Neural cell (in vitro differentiated cells): ENCODE data around the gene ERI2. TPM values are rescaled to one million over a fixed set of nuclear protein-coding genes. Genes with fewer than 3 reads are reported as not detected.

Source experiments
- H2AFZ ChIP-seq: fragments of 200-600, 300-800 bp; sonication (generic), shearing (Covaris generic); 2 replicates; pipeline ENCODE4 v1.6.0; 2014; ENCODE audit warnings: low read depth, mild to moderate bottlenecking, antibody characterized with exemption, low read length, moderate library complexity
- H3F3A ChIP-seq: fragments of 200-600 bp; shearing (Covaris generic); 2 replicates; pipeline ENCODE4 v1.6.1; 2016; ENCODE audit warnings: mild to moderate bottlenecking, moderate library complexity, mixed read lengths, antibody characterized with exemption, low read length; ENCODE audit not compliant: insufficient read depth, poor library complexity, severe bottlenecking
- H3K27ac ChIP-seq: fragments of 200-600, 300-800 bp; sonication (generic), shearing (Covaris generic); 2 replicates; pipeline ENCODE4 v1.5.1; 2014; ENCODE audit warnings: mild to moderate bottlenecking, low read length, moderate library complexity
- H3K27me3 ChIP-seq: fragments of 300-800, 200-600 bp; sonication (generic), shearing (Covaris generic); 2 replicates; pipeline ENCODE4 v1.6.0; 2014; ENCODE audit warnings: mild to moderate bottlenecking, low read depth, low read length, moderate library complexity; ENCODE audit not compliant: insufficient read depth
- H3K36me3 ChIP-seq: fragments of 300-800, 200-600 bp; sonication (generic), shearing (Covaris generic); 2 replicates; pipeline ENCODE4 v1.5.1; 2014; ENCODE audit warnings: mild to moderate bottlenecking, antibody characterized with exemption, low read length, moderate library complexity; ENCODE audit not compliant: insufficient read depth
- H3K4me2 ChIP-seq: fragments of 300-800, 200-600 bp; sonication (generic), shearing (Covaris generic); 2 replicates; pipeline ENCODE4 v1.6.0; 2014; ENCODE audit warnings: mild to moderate bottlenecking, low read length
- H3K4me3 ChIP-seq: fragments of 300-800, 200-600 bp; sonication (generic), shearing (Covaris generic); 2 replicates; pipeline ENCODE4 v1.5.1; 2014; ENCODE audit warnings: mild to moderate bottlenecking, low read length, moderate library complexity
- H3K79me2 ChIP-seq: fragments of 200-600 bp; shearing (Covaris generic); replicated peaks from 2 replicates; pipeline ENCODE4 v1.6.0; 2014; ENCODE audit warnings: mild to moderate bottlenecking, low read length, moderate library complexity; ENCODE audit not compliant: insufficient read depth
- H3K9ac ChIP-seq: fragments of 300-800, 200-600 bp; sonication (generic), shearing (Covaris generic); 2 replicates; pipeline ENCODE4 v1.6.1; 2016; ENCODE audit warnings: mild to moderate bottlenecking, low read length, mixed read lengths
- H3K9me2 ChIP-seq: fragments of 200-600 bp; shearing (Covaris generic); 2 replicates; pipeline ENCODE4 v1.6.1; 2016; ENCODE audit warnings: mild to moderate bottlenecking, low read length, mixed read lengths; ENCODE audit not compliant: insufficient read depth
- H3K9me3 ChIP-seq: fragments of 200-600, 300-800 bp; sonication (generic), shearing (Covaris generic); 2 replicates; pipeline ENCODE4 v1.6.1; 2016; ENCODE audit warnings: mild to moderate bottlenecking, mixed run types, low read length, moderate library complexity, mixed read lengths
- H4K20me1 ChIP-seq: fragments of 200-600 bp; shearing (Covaris generic); 2 replicates; pipeline ENCODE4 v1.6.1; 2016; ENCODE audit warnings: mild to moderate bottlenecking, mixed run types; ENCODE audit not compliant: insufficient read depth
- EP300 ChIP-seq: fragments of 450-650 bp; conservative IDR thresholded peaks from 2 replicates; pipeline ENCODE4 v1.6.1; 2014; ENCODE audit warnings: antibody characterized with exemption, mild to moderate bottlenecking, moderate library complexity; ENCODE audit not compliant: poor library complexity, severe bottlenecking
- EZH2 ChIP-seq: fragments of 200-600, 300-800 bp; shearing (Covaris generic), sonication (generic); IDR thresholded peaks from 2 replicates; pipeline ENCODE4 v1.6.1; 2014; ENCODE audit warnings: antibody characterized with exemption, low read length, borderline replicate concordance, mild to moderate bottlenecking; ENCODE audit not compliant: insufficient read depth, poor library complexity, severe bottlenecking
- MXI1 ChIP-seq: fragments of 450-650 bp; conservative IDR thresholded peaks from 2 replicates; pipeline ENCODE4 v1.6.1; 2014; ENCODE audit warnings: antibody characterized with exemption, mild to moderate bottlenecking; ENCODE audit not compliant: poor library complexity, severe bottlenecking
- POLR2AphosphoS5 ChIP-seq: IDR thresholded peaks from 2 replicates; pipeline ENCODE4 v1.6.1; 2012
- RAD21 ChIP-seq: fragments of 450-650 bp; conservative IDR thresholded peaks from 2 replicates; pipeline ENCODE4 v1.6.1; 2014; ENCODE audit warnings: antibody characterized with exemption, mild to moderate bottlenecking, moderate library complexity
- SMC3 ChIP-seq: fragments of 450-650 bp; conservative IDR thresholded peaks from 2 replicates; pipeline ENCODE4 v1.6.1; 2014; ENCODE audit warnings: antibody characterized with exemption, mild to moderate bottlenecking, moderate library complexity; ENCODE audit not compliant: poor library complexity
- TAF1 ChIP-seq: IDR thresholded peaks from 2 replicates; pipeline ENCODE4 v1.6.1; 2012; ENCODE audit warnings: low read depth
- polyA plus RNA-seq: library from polyadenylated mRNA; depleted of rRNA; stranded (reverse); fragments of >200 nt; gene quantifications from 2 replicates; pipeline ENCODE4 v1.2.3, GENCODE V29; 2014
- TF ChIP-seq, protein P1 (sequence below): fragments of 450-650 bp; IDR thresholded peaks from 2 replicates; pipeline ENCODE4 v1.5.1; 2014; ENCODE audit warnings: antibody characterized with exemption, mild to moderate bottlenecking, moderate library complexity; ENCODE audit not compliant: poor library complexity, severe bottlenecking
- TF ChIP-seq, protein P2 (sequence below): IDR thresholded peaks from 2 replicates; pipeline ENCODE4 v1.6.1; 2012; ENCODE audit warnings: borderline replicate concordance

Gene ERI2
- polyA plus RNA-seq, 1 donor from 2014 or later: 46.9 TPM

DNA sequence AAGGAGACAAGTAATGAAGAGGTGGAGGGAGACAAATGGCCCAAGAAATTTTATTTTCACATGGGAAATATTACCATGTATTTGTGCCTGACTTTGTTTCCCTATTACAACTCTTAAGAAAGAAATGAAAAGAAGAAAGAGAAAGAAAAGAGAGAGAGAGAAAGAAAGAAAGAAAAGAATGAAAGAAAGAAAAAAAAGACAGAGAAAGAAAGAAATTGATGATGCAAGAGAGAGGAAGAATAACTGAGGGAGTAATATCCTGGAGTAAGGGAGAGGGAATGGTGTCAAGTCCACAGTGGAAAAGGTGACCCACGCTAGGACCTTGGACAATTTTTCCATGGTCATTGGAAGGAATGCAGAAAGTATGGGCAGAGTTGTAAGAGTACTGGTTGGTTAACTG, 52.5 kb downstream of the ERI2 start:
- H3K9me3 ChIP-seq: no peaks in the 10 kb centered on the region
- no peaks in the 10 kb centered on the region for H3K79me2 ChIP-seq
- no peak overlapping the region for H3K4me2 ChIP-seq

DNA sequence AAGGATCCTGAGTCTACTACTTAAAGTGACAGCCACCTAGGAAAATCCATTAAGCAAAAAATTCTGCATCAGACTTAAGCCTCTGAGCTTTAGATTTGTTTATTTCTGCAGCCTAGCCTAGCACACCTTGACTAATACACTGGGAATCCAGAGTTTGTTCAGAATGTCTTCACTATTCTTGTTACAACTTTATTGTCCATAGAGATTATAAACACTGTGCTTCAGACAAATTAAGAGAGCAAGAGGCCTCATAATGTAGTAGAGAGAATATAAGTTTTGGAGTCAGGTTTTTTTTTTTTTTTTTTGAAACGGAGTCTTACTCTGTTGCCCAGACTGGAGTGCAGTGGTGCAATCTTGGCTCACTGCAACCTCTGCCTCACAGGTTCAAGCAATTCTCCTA, 55.7 kb downstream of the ERI2 start:
- Histone ChIP-seq H3K27ac (no peak overlapping the region), H3K9me3 (no peaks in the 10 kb centered on the region), H3K9me2 (no peaks in the 10 kb centered on the region), H3K9ac (no peak overlapping the region), H3F3A (no peaks in the 10 kb centered on the region), H4K20me1 (no peaks in the 10 kb centered on the region), H3K4me3 (no peak overlapping the region), H3K4me2 (no peak overlapping the region), H3K36me3 (no peaks in the 10 kb centered on the region), H2AFZ (no peak overlapping the region), H3K27me3 (no peaks in the 10 kb centered on the region), H3K79me2 (no peaks in the 10 kb centered on the region)
- TF ChIP-seq MXI1 (no peak), RAD21 (no peak), EZH2 (no peak), POLR2AphosphoS5 (no peak), TAF1 (no peak), EP300 (no peak), SMC3 (no peak)
- TF ChIP-seq, protein P1, sequence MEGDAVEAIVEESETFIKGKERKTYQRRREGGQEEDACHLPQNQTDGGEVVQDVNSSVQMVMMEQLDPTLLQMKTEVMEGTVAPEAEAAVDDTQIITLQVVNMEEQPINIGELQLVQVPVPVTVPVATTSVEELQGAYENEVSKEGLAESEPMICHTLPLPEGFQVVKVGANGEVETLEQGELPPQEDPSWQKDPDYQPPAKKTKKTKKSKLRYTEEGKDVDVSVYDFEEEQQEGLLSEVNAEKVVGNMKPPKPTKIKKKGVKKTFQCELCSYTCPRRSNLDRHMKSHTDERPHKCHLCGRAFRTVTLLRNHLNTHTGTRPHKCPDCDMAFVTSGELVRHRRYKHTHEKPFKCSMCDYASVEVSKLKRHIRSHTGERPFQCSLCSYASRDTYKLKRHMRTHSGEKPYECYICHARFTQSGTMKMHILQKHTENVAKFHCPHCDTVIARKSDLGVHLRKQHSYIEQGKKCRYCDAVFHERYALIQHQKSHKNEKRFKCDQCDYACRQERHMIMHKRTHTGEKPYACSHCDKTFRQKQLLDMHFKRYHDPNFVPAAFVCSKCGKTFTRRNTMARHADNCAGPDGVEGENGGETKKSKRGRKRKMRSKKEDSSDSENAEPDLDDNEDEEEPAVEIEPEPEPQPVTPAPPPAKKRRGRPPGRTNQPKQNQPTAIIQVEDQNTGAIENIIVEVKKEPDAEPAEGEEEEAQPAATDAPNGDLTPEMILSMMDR: no peak
- TF ChIP-seq, protein P2, sequence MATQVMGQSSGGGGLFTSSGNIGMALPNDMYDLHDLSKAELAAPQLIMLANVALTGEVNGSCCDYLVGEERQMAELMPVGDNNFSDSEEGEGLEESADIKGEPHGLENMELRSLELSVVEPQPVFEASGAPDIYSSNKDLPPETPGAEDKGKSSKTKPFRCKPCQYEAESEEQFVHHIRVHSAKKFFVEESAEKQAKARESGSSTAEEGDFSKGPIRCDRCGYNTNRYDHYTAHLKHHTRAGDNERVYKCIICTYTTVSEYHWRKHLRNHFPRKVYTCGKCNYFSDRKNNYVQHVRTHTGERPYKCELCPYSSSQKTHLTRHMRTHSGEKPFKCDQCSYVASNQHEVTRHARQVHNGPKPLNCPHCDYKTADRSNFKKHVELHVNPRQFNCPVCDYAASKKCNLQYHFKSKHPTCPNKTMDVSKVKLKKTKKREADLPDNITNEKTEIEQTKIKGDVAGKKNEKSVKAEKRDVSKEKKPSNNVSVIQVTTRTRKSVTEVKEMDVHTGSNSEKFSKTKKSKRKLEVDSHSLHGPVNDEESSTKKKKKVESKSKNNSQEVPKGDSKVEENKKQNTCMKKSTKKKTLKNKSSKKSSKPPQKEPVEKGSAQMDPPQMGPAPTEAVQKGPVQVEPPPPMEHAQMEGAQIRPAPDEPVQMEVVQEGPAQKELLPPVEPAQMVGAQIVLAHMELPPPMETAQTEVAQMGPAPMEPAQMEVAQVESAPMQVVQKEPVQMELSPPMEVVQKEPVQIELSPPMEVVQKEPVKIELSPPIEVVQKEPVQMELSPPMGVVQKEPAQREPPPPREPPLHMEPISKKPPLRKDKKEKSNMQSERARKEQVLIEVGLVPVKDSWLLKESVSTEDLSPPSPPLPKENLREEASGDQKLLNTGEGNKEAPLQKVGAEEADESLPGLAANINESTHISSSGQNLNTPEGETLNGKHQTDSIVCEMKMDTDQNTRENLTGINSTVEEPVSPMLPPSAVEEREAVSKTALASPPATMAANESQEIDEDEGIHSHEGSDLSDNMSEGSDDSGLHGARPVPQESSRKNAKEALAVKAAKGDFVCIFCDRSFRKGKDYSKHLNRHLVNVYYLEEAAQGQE: no peak

More for the DNA sequence above, 52.5 kb downstream of the ERI2 start:
- Histone ChIP-seq H3F3A (no peaks in the 10 kb centered on the region), H3K4me3 (no peak overlapping the region), H3K9me2 (no peaks in the 10 kb centered on the region), H3K27ac (no peak overlapping the region), H3K27me3 (no peaks in the 10 kb centered on the region), H4K20me1 (no peaks in the 10 kb centered on the region), H3K9ac (no peak overlapping the region), H3K36me3 (no peaks in the 10 kb centered on the region), H2AFZ (no peak overlapping the region)
- TF ChIP-seq EZH2: no peak
- no peak for TF ChIP-seq EP300
- TF ChIP-seq, protein P2: no peak
- TF ChIP-seq, protein P1: no peak
- TF ChIP-seq RAD21: no peak
